Neural cell (in vitro differentiated cells): ENCODE data around the gene ORAI1. TPM values are rescaled to one million over a fixed set of nuclear protein-coding genes. Genes with fewer than 3 reads are reported as not detected.

Source experiments
- H2AFZ ChIP-seq: fragments of 200-600, 300-800 bp; sonication (generic), shearing (Covaris generic); 2 replicates; pipeline ENCODE4 v1.6.0; 2014; ENCODE audit warnings: low read depth, mild to moderate bottlenecking, antibody characterized with exemption, low read length, moderate library complexity
- H3F3A ChIP-seq: fragments of 200-600 bp; shearing (Covaris generic); 2 replicates; pipeline ENCODE4 v1.6.1; 2016; ENCODE audit warnings: mild to moderate bottlenecking, moderate library complexity, mixed read lengths, antibody characterized with exemption, low read length; ENCODE audit not compliant: insufficient read depth, poor library complexity, severe bottlenecking
- H3K27ac ChIP-seq: fragments of 200-600, 300-800 bp; sonication (generic), shearing (Covaris generic); 2 replicates; pipeline ENCODE4 v1.5.1; 2014; ENCODE audit warnings: mild to moderate bottlenecking, low read length, moderate library complexity
- H3K27me3 ChIP-seq: fragments of 300-800, 200-600 bp; sonication (generic), shearing (Covaris generic); 2 replicates; pipeline ENCODE4 v1.6.0; 2014; ENCODE audit warnings: mild to moderate bottlenecking, low read depth, low read length, moderate library complexity; ENCODE audit not compliant: insufficient read depth
- H3K36me3 ChIP-seq: fragments of 300-800, 200-600 bp; sonication (generic), shearing (Covaris generic); 2 replicates; pipeline ENCODE4 v1.5.1; 2014; ENCODE audit warnings: mild to moderate bottlenecking, antibody characterized with exemption, low read length, moderate library complexity; ENCODE audit not compliant: insufficient read depth
- H3K4me2 ChIP-seq: fragments of 300-800, 200-600 bp; sonication (generic), shearing (Covaris generic); 2 replicates; pipeline ENCODE4 v1.6.0; 2014; ENCODE audit warnings: mild to moderate bottlenecking, low read length
- H3K4me3 ChIP-seq: fragments of 300-800, 200-600 bp; sonication (generic), shearing (Covaris generic); 2 replicates; pipeline ENCODE4 v1.5.1; 2014; ENCODE audit warnings: mild to moderate bottlenecking, low read length, moderate library complexity
- H3K79me2 ChIP-seq: fragments of 200-600 bp; shearing (Covaris generic); replicated peaks from 2 replicates; pipeline ENCODE4 v1.6.0; 2014; ENCODE audit warnings: mild to moderate bottlenecking, low read length, moderate library complexity; ENCODE audit not compliant: insufficient read depth
- H3K9ac ChIP-seq: fragments of 300-800, 200-600 bp; sonication (generic), shearing (Covaris generic); 2 replicates; pipeline ENCODE4 v1.6.1; 2016; ENCODE audit warnings: mild to moderate bottlenecking, low read length, mixed read lengths
- H3K9me2 ChIP-seq: fragments of 200-600 bp; shearing (Covaris generic); 2 replicates; pipeline ENCODE4 v1.6.1; 2016; ENCODE audit warnings: mild to moderate bottlenecking, low read length, mixed read lengths; ENCODE audit not compliant: insufficient read depth
- H3K9me3 ChIP-seq: fragments of 200-600, 300-800 bp; sonication (generic), shearing (Covaris generic); 2 replicates; pipeline ENCODE4 v1.6.1; 2016; ENCODE audit warnings: mild to moderate bottlenecking, mixed run types, low read length, moderate library complexity, mixed read lengths
- H4K20me1 ChIP-seq: fragments of 200-600 bp; shearing (Covaris generic); 2 replicates; pipeline ENCODE4 v1.6.1; 2016; ENCODE audit warnings: mild to moderate bottlenecking, mixed run types; ENCODE audit not compliant: insufficient read depth
- CTCF ChIP-seq: fragments of 450-650 bp; IDR thresholded peaks from 2 replicates; pipeline ENCODE4 v1.5.1; 2014; ENCODE audit warnings: antibody characterized with exemption, mild to moderate bottlenecking, moderate library complexity; ENCODE audit not compliant: poor library complexity, severe bottlenecking
- EP300 ChIP-seq: fragments of 450-650 bp; conservative IDR thresholded peaks from 2 replicates; pipeline ENCODE4 v1.6.1; 2014; ENCODE audit warnings: antibody characterized with exemption, mild to moderate bottlenecking, moderate library complexity; ENCODE audit not compliant: poor library complexity, severe bottlenecking
- EZH2 ChIP-seq: fragments of 200-600, 300-800 bp; shearing (Covaris generic), sonication (generic); IDR thresholded peaks from 2 replicates; pipeline ENCODE4 v1.6.1; 2014; ENCODE audit warnings: antibody characterized with exemption, low read length, borderline replicate concordance, mild to moderate bottlenecking; ENCODE audit not compliant: insufficient read depth, poor library complexity, severe bottlenecking
- MXI1 ChIP-seq: fragments of 450-650 bp; conservative IDR thresholded peaks from 2 replicates; pipeline ENCODE4 v1.6.1; 2014; ENCODE audit warnings: antibody characterized with exemption, mild to moderate bottlenecking; ENCODE audit not compliant: poor library complexity, severe bottlenecking
- POLR2AphosphoS5 ChIP-seq: IDR thresholded peaks from 2 replicates; pipeline ENCODE4 v1.6.1; 2012
- RAD21 ChIP-seq: fragments of 450-650 bp; conservative IDR thresholded peaks from 2 replicates; pipeline ENCODE4 v1.6.1; 2014; ENCODE audit warnings: antibody characterized with exemption, mild to moderate bottlenecking, moderate library complexity
- REST ChIP-seq: IDR thresholded peaks from 2 replicates; pipeline ENCODE4 v1.6.1; 2012; ENCODE audit warnings: borderline replicate concordance
- SMC3 ChIP-seq: fragments of 450-650 bp; conservative IDR thresholded peaks from 2 replicates; pipeline ENCODE4 v1.6.1; 2014; ENCODE audit warnings: antibody characterized with exemption, mild to moderate bottlenecking, moderate library complexity; ENCODE audit not compliant: poor library complexity
- TAF1 ChIP-seq: IDR thresholded peaks from 2 replicates; pipeline ENCODE4 v1.6.1; 2012; ENCODE audit warnings: low read depth
- polyA plus RNA-seq: library from polyadenylated mRNA; depleted of rRNA; stranded (reverse); fragments of >200 nt; gene quantifications from 2 replicates; pipeline ENCODE4 v1.2.3, GENCODE V29; 2014

Gene ORAI1
- polyA plus RNA-seq, 1 donor from 2014 or later, result 0.78 TPM

- H3K4me3 ChIP-seq, result no peak overlapping the region
- H3K27me3 ChIP-seq, result no peaks in the 10 kb centered on the region
- H3K36me3 ChIP-seq, result no peaks in the 10 kb centered on the region
- H4K20me1 ChIP-seq, result no peaks in the 10 kb centered on the region
- H3K27ac ChIP-seq, result no peak overlapping the region
- TF ChIP-seq EP300, result no peak
- no peak for TF ChIP-seq TAF1
- TF ChIP-seq MXI1, result no peak
- no peak for TF ChIP-seq POLR2AphosphoS5
- no peak for TF ChIP-seq REST
- TF ChIP-seq EZH2, result no peak
- TF ChIP-seq RAD21, result no peak
- TF ChIP-seq SMC3, result no peak
- TF ChIP-seq CTCF, result no peak
- H3K9ac ChIP-seq, result no peak overlapping the region
- H3K9me3 ChIP-seq, result no peaks in the 10 kb centered on the region
- no peak overlapping the region for H2AFZ ChIP-seq
- H3K4me2 ChIP-seq, result no peak overlapping the region
- no peaks in the 10 kb centered on the region for H3K9me2 ChIP-seq
- H3K79me2 ChIP-seq, result no peaks in the 10 kb centered on the region
- no peaks in the 10 kb centered on the region for H3F3A ChIP-seq
These were observed 7.6 kb upstream of the ORAI1 start for GRCh38 chr12:121618659-121619233.

- Histone ChIP-seq H3K4me3 (no peak overlapping the region), H3K9me3 (no peaks in the 10 kb centered on the region), H3F3A (no peaks in the 10 kb centered on the region), H3K27me3 (no peaks in the 10 kb centered on the region), H3K4me2 (no peak overlapping the region), H3K9ac (no peak overlapping the region), H2AFZ (no peak overlapping the region), H3K79me2 (no peaks in the 10 kb centered on the region), H3K27ac (no peak overlapping the region), H4K20me1 (no peaks in the 10 kb centered on the region), H3K36me3 (no peaks in the 10 kb centered on the region), H3K9me2 (no peaks in the 10 kb centered on the region)
- TF ChIP-seq TAF1 (no peak), REST (no peak), SMC3 (no peak), MXI1 (no peak)
These were observed 5.9 kb upstream of the ORAI1 start for GRCh38 chr12:121620333-121620891.
